AG10803 (cell line): ENCODE measurements around the gene AOX1.

ENCODE experiments used
- DNase-seq: peaks from one replicate; pipeline ENCODE4 v3.0.0; 2010; ENCODE audit warnings: low read depth
- H3K4me3 ChIP-seq: 2 replicates; pipeline ENCODE4 v1.5.1; 2011; ENCODE audit warnings: mild to moderate bottlenecking, low read length, control low read depth
- CTCF ChIP-seq: conservative IDR thresholded peaks from 2 replicates; pipeline ENCODE4 v1.5.1; 2011; ENCODE audit warnings: mild to moderate bottlenecking, low read length, control low read depth, inconsistent platforms

Gene AOX1

GRCh38 chr2:200687922-200688920, 102.4 kb downstream of the AOX1 start:
- no peak for DNase-seq
- no peak for TF ChIP-seq CTCF
- no peak overlapping the region for H3K4me3 ChIP-seq

DNA sequence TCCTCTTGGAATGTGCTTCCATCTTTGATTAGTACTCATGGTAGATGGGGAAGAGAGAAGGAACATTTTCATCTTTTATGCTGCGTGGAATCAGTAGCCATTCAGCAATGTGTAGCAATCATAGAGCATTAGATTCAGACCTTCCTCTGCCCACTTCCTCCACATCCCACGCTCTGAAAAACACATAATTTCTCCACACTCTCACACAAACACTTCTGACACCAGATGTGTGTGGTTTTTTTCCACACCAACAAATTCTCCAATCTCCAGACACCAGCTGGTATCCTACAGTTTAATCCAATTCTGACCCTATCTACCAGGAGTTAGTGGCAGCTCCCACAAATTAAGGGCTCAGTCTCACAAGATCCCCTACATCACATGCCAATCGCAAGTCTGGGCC, 103.3 kb downstream of the AOX1 start:
- peak; percentile 48 for DNase-seq
- no peak for TF ChIP-seq CTCF
- H3K4me3 ChIP-seq: no peak overlapping the region

DNA sequence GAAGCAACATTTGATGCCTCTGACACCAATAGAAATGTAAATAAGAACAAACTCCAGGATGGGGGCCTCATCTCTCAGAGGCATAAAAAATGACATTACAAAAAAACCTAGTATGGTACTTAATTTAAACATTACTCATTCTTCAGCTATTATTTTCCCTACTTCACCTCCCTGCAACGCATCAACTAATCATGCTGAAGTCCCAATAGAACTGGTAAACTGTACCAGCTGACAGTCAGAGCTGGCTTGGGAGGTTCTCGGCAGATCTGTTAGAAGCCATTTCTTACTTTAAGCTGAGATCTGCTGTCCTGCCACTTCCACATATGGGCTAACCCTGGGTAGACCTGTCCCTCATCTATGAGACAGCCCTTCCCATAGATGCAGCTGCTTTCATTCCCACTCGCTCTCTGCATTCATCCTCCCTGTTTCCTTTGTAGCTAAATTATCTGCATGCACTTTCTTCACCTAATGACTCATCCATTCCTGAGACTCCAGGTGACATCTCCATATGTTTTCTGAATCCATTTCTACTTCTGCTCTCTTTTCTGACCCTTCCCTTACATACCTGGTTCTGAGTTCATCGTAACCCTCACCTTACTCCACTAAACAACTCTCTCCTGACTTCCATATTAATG, 108.1 kb downstream of the AOX1 start:
- H3K4me3 ChIP-seq: no peak overlapping the region
- DNase-seq: no peak
- no peak for TF ChIP-seq CTCF

DNA sequence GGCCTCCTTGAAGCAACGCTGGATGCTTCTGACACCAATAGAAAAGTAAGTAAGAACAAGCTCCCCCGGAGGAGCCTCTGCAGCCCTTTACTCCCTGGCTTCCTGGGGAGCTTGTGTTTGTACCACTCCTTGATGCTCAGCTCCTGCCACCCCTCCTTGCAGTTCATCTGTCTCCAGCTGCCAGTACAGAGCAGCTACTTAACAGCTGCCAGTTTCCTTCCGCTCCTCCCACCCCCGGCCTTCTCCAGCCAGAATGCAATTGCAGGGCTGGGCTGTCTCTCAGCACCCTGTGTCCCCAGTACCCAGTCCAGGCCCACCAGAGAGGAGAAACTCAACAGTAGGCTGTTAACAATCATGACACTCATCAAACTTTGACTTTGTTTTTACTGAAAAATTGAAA, 109.4 kb downstream of the AOX1 start:
- H3K4me3 ChIP-seq: no peak overlapping the region
- DNase-seq: no peak
- TF ChIP-seq CTCF: no peak

DNA sequence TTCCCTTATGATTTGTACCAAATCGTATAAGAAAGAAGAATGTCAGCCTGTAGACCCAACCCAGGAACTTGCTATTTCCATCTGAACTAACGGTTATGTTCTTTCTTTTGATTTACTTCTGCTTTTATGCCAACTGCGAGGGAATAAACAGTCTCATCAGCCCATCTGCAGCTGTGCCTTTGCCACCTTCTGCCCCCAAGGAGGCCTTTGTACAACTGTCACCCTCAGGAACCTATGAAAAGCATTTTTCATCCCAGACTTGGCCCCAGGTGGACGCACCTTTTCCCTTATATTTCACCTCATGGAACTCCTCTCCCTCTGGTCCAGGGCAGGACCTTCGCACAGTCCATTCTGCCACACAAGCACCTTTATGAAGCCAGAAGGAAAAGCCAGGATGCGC, 109.8 kb downstream of the AOX1 start:
- DNase-seq: no peak
- no peak overlapping the region for H3K4me3 ChIP-seq
- TF ChIP-seq CTCF: no peak

- DNase-seq: no peak
- H3K4me3 ChIP-seq: no peak overlapping the region
- TF ChIP-seq CTCF: no peak
Observed at GRCh38 chr2:200698217-200698616, 112.4 kb downstream of the AOX1 start.

DNA sequence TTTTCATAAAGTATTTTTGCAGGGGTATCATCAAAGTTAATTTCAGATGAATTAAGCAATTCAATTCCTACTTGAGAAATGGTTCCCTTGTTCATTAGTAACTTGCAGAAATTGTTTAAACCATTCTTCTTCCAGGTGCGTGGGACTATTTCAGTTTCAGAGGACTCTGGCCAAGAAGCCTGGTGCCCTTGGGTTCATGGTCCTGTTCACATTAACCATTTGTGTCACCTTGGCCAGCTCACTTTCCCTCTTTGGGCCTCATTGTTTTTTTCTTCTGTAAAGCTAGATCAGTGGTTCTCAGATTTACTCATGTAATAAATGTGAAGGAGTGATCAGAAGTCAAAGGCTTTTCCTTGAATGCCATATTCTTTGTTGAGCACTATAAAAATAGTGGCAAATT, 113.5 kb downstream of the AOX1 start:
- DNase-seq: no peak
- no peak for TF ChIP-seq CTCF
- H3K4me3 ChIP-seq: no peak overlapping the region
